Fibroblast of upper back skin (primary cell): ENCODE data around the gene PADI3.

Experiments
- DNase-seq: peaks from one replicate; pipeline ENCODE4 v3.0.0-alpha.2; 2013

Gene PADI3

GRCh38 chr1:17274186-17275170 is 25.6 kb downstream of the PADI3 start:
- peak; percentile 53 for DNase-seq

- peak; percentile 49 for DNase-seq
These were observed 27.7 kb downstream of the PADI3 start for GRCh38 chr1:17276568-17276967.

- DNase-seq = no peak
These were observed 28.7 kb downstream of the PADI3 start for GRCh38 chr1:17277511-17278159.

GRCh38 chr1:17278996-17279830 is 30.3 kb downstream of the PADI3 start:
- DNase-seq = no peak

GRCh38 chr1:17280436-17280835 is 31.5 kb downstream of the PADI3 start:
- DNase-seq = no peak

GRCh38 chr1:17280894-17281293 is 32.0 kb downstream of the PADI3 start:
- DNase-seq = no peak

- no peak for DNase-seq
These were observed 32.9 kb downstream of the PADI3 start for GRCh38 chr1:17281775-17282181.

- no peak for DNase-seq
These were observed 33.9 kb downstream of the PADI3 start for GRCh38 chr1:17282836-17283235.

- no peak for DNase-seq
These were observed 37.7 kb downstream of the PADI3 start for GRCh38 chr1:17286646-17287045.

- DNase-seq = peak; percentile 85
These were observed 38.4 kb downstream of the PADI3 start for GRCh38 chr1:17287130-17287776.

- DNase-seq = peak; percentile 80
These were observed 40.8 kb downstream of the PADI3 start for GRCh38 chr1:17289721-17290120.

- DNase-seq = no peak
These were observed 41.7 kb downstream of the PADI3 start for GRCh38 chr1:17290553-17290952.

GRCh38 chr1:17292299-17293160 is 43.6 kb downstream of the PADI3 start:
- DNase-seq = no peak

- no peak for DNase-seq
These were observed 45.0 kb downstream of the PADI3 start for GRCh38 chr1:17293681-17294425.

GRCh38 chr1:17295292-17295691 is 46.4 kb downstream of the PADI3 start:
- DNase-seq = no peak

GRCh38 chr1:17296086-17296485 is 47.2 kb downstream of the PADI3 start:
- no peak for DNase-seq

GRCh38 chr1:17297991-17298390 is 49.1 kb downstream of the PADI3 start:
- DNase-seq = no peak

GRCh38 chr1:17301767-17302166 is 52.9 kb downstream of the PADI3 start:
- DNase-seq = no peak

GRCh38 chr1:17304151-17304825 is 55.4 kb downstream of the PADI3 start:
- no peak for DNase-seq

GRCh38 chr1:17304826-17305175 is 55.9 kb downstream of the PADI3 start:
- DNase-seq = no peak
